WERI-Rb-1 (cell line): ENCODE measurements around the gene DFFB.

Experiments
- DNase-seq: peaks from one replicate; pipeline ENCODE4 v3.0.0-alpha.2; 2020
- H3K27ac ChIP-seq: fragments of 250-450 bp; sonication (Bioruptor Pico); 2 replicates; pipeline ENCODE4 v1.5.1; 2020; ENCODE audit warnings: mild to moderate bottlenecking, moderate library complexity
- H3K27me3 ChIP-seq: fragments of 250-450 bp; sonication (Bioruptor Pico); 2 replicates; pipeline ENCODE4 v1.5.1; 2021; ENCODE audit warnings: mild to moderate bottlenecking, low read depth, moderate library complexity; ENCODE audit not compliant: insufficient read depth, severe bottlenecking
- H3K36me3 ChIP-seq: fragments of 250-450 bp; sonication (Bioruptor Pico); 2 replicates; pipeline ENCODE4 v1.5.1; 2020; ENCODE audit warnings: mild to moderate bottlenecking, moderate library complexity
- H3K4me3 ChIP-seq: 2 replicates; pipeline ENCODE4 v1.5.1; 2011; ENCODE audit warnings: low read depth, mild to moderate bottlenecking, control low read depth, low read length
- H3K9me3 ChIP-seq: fragments of 250-450 bp; sonication (Bioruptor Pico); 2 replicates; pipeline ENCODE4 v1.5.1; 2021; ENCODE audit warnings: mild to moderate bottlenecking, moderate library complexity; ENCODE audit not compliant: severe bottlenecking
- TF ChIP-seq, protein P1 (sequence below): IDR thresholded peaks from 2 replicates; pipeline ENCODE4 v1.5.1; 2011; ENCODE audit warnings: low read depth, mild to moderate bottlenecking, control low read depth, inconsistent platforms, low read length

Gene DFFB

GRCh38 chr1:3825356-3825755 lies 31.9 kb upstream of the DFFB start:
- no peak for DNase-seq
- TF ChIP-seq, protein P1, sequence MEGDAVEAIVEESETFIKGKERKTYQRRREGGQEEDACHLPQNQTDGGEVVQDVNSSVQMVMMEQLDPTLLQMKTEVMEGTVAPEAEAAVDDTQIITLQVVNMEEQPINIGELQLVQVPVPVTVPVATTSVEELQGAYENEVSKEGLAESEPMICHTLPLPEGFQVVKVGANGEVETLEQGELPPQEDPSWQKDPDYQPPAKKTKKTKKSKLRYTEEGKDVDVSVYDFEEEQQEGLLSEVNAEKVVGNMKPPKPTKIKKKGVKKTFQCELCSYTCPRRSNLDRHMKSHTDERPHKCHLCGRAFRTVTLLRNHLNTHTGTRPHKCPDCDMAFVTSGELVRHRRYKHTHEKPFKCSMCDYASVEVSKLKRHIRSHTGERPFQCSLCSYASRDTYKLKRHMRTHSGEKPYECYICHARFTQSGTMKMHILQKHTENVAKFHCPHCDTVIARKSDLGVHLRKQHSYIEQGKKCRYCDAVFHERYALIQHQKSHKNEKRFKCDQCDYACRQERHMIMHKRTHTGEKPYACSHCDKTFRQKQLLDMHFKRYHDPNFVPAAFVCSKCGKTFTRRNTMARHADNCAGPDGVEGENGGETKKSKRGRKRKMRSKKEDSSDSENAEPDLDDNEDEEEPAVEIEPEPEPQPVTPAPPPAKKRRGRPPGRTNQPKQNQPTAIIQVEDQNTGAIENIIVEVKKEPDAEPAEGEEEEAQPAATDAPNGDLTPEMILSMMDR: no peak
- H3K9me3 ChIP-seq: no peaks in the 10 kb centered on the region
- peaks cover 73% of the 10 kb centered on the region for H3K36me3 ChIP-seq
- no peaks in the 10 kb centered on the region for H3K27me3 ChIP-seq
- no peak overlapping the region for H3K27ac ChIP-seq
- H3K4me3 ChIP-seq: no peak overlapping the region

- TF ChIP-seq, protein P1: peak; percentile 72
- no peak overlapping the region for H3K4me3 ChIP-seq
- peaks cover 66% of the 10 kb centered on the region for H3K36me3 ChIP-seq
- peak; percentile 72 for DNase-seq
- H3K9me3 ChIP-seq: no peaks in the 10 kb centered on the region
- no peaks in the 10 kb centered on the region for H3K27me3 ChIP-seq
- H3K27ac ChIP-seq: peak overlapping the region; percentile 60
Observed at GRCh38 chr1:3827813-3828307, 29.4 kb upstream of the DFFB start.

DNA sequence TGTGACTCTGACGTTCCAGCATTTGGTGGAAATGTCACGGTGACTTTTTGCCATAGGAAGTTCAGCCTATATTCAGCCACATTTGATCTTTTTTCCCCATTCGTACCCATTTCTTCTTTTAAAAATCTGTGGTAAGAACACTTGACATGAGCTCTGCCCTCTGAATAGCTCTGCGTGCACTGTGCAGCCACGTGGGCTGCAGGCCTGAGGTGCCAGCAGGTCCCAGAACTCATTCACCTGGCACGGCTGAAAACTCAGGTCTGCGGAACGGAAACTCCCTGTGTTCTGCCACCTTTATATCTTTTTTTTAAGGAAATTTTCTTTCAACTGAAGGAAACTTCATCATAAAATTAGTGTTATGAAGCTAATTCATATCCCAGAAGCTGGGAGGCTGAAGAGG lies 28.9 kb upstream of the DFFB start:
- H3K27me3 ChIP-seq: no peaks in the 10 kb centered on the region
- peak overlapping the region; percentile 60; the same call in 1 of the 2 replicates for H3K27ac ChIP-seq
- peaks cover 66% of the 10 kb centered on the region for H3K36me3 ChIP-seq
- TF ChIP-seq, protein P1: no peak
- no peaks in the 10 kb centered on the region for H3K9me3 ChIP-seq
- H3K4me3 ChIP-seq: no peak overlapping the region
- no peak for DNase-seq

GRCh38 chr1:3831689-3832088 lies 25.6 kb upstream of the DFFB start:
- no peaks in the 10 kb centered on the region for H3K27me3 ChIP-seq
- peaks cover 48% of the 10 kb centered on the region for H3K36me3 ChIP-seq
- no peak overlapping the region for H3K27ac ChIP-seq
- H3K4me3 ChIP-seq: no peak overlapping the region
- no peaks in the 10 kb centered on the region for H3K9me3 ChIP-seq
- DNase-seq: no peak
- TF ChIP-seq, protein P1: no peak

GRCh38 chr1:3834701-3835100 lies 22.6 kb upstream of the DFFB start:
- no peak overlapping the region for H3K4me3 ChIP-seq
- peaks cover 49% of the 10 kb centered on the region for H3K36me3 ChIP-seq

More at GRCh38 chr1:3834701-3835100, 22.6 kb upstream of the DFFB start:
- TF ChIP-seq, protein P1: no peak
- H3K27ac ChIP-seq: no peak overlapping the region
- H3K9me3 ChIP-seq: no peaks in the 10 kb centered on the region
- DNase-seq: no peak
- H3K27me3 ChIP-seq: no peaks in the 10 kb centered on the region
